ENCODE measurements around the gene DDA1.

DNA sequence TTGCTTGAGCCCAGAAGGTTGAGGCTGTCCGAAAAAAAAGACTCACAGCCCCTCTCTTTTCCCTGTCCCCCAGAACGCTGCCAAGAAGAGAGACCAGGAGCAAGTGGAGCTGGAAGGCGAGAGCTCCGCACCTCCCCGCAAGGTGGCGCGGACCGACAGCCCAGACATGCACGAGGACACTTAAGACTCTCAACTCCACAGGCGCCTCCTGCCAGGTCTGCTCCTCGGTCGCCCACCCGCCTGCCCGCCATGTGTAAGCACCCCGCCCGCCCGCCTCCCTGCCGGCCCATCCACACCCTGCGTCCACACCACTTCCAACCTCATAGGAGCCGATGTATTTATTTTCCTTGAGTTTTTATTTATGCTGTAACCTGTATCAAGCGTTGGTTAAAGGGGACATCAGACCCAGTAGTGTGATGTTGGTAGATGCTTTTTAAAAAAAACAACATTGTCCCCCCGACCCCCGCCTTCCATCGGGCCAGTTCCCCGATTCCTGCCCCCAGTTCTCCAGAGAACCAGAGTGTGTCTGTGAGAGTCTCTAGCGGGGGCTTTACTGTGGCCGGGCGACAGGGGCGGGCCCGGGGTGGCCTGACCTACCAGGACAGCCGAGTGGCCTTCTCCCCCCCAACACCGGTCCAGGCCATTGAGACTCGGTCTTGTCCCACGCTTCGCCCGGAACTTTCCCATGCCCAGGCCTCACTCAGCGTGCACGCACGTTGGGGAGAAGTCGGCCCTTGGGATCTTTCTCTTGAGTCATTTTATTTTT, 10.3 kb downstream of the DDA1 start:
- TF ChIP-seq CTCF (IDR thresholded peaks at IDR 0.05) (no peak), POLR2A (IDR thresholded peaks at IDR 0.05) (no peak)
